Right kidney (tissue), 1 donor: ENCODE data around the gene LSAMP.

ENCODE experiments used
- DNase-seq: peaks from one replicate; pipeline ENCODE4 v3.0.0-alpha.2; 2016

The LSAMP gene

DNA sequence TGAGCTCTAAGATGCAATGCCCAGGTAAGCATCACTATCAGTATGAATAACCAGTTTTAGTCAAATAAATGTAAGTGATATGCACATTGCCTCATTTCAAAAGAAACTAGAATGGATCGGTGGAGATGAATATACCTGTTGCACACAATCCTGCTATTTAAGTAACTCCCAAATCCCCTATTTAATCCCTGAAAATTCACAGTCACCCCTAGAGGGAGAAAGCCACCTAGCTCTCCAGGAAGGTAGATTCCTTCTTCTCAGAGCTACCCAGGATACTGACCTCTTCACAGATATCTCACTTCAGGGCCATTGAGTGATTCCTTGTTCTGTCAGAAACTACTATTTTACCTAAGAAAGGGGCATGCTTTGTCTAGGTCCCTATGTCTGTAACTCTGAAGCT is 11.7 kb downstream of the LSAMP start:
- no peak for DNase-seq

DNA sequence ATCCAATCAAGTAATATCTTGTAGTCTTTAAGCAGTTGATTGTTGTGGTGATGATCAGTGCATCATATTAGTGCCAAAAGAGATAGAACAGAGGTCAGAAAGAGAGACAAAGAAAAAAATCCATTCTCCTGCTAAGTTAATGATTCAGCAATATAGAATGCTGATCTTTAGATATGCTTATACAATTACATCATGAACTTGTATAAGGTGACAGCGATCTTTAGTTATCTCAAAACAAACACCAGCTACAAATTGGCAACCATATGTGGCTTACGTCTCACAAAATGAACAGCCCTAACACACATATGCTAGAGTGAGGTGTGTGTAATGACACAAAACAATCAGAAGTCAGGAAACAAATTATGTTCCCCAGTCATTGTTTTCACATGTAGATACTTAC is 12.5 kb downstream of the LSAMP start:
- no peak for DNase-seq

DNA sequence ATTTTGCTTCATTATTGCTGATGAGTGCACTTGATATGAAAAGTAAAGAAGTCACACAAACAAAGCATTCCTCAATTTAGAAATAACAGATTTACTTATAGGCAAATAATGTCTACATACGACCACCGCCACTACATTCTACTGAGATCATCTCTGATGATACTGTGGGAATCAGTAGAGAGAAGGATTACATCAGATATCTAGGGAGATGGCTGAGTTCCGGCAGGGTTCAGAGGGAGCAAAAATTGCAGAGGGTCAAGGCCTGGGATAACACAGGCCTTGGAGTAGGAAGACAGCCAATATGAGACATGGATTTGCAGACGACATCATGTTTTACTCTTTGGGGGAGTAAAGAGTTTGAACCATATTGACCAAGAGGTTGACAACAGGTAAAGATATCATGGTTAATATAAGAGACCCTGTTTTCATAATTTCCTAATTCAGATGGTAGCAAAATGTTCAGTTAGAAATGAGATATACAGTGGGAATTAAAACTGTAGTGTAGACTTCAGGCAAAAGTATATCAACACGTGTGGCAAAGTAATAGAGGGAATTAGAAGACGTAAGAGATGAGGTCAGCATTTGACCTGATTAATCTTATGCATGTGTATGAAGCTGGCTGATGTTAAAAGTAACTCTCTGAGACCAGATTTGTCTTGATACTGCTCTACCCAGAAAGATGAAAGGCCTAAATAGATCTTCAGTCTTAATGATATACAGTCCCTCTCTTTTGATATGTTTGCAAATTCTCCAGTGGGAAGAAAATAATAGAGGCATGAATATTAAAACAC is 15.6 kb downstream of the LSAMP start:
- DNase-seq = no peak

DNA sequence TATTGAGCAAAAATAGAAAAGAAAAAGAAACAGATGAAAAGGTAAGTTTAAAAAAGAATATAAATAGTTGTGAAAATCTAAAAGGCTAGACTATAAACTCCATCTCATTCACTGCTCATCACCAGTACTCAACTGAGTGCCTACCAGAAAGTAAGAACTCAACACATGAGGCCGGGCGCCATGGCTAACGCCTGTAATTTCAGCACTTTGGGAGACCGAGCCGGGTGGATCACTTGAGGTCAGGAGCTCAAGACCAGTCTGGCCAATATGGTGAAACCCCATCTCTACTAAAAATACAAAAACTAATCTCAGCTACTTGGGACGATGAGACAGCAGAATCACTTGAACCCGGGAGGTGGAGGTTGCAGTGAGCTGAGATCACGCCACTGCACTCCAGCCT is 19.3 kb downstream of the LSAMP start:
- DNase-seq = no peak

DNA sequence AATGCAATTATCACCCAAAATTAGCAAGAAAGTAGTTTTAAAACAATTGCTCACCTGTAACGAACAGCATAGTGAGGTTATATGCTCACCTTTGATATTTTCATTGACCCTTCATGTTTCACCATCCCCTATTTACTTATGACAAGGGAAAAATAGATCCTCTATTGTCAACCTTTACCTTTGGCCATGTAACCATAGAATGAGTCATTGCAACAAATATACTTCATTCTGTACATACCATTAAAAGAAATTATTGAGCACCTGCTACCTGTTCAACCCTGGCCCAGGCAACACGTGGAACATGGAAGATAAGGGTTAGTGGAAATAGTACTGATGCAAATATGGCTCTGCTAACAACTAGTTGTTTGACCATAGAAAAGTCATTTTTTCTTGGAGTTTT is 20.2 kb downstream of the LSAMP start:
- DNase-seq = no peak

DNA sequence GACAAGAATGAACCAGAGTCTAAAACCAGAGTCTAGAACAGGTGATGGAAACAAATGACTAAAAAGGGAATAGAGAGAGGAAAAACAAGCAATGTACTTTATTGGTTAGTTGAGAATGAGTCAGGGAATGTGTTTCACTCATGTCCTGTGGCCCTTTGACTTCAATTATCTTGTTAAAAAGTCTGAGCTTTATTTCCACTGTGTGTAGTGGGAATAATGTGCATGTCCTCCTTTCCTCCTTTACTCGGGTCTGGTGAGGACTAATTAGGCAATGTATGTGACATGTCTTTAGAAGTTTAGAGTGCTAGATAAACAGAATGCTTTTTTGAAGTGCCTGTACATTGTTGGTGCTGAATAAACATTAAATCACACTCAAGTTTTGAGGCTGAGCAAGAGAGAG is 21.3 kb downstream of the LSAMP start:
- no peak for DNase-seq

DNA sequence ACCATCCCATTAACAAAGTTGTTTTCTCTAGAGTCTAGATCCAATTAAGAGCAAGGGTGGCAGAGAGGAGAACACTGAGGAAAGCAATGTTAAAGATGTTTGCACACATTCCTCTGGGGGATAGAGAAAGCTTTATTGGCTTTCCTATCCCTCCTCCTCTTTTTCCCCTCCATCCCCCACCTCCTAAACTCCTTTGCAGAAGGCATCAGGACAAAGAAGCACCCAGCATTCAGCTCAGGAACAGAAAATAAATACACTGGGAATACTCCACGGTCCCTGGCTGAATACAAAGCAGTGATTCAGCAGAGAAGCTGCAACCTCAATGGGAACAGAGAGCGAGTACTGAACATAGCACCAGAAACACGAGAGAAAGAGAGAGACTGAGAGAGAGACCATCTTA is 21.9 kb downstream of the LSAMP start:
- DNase-seq = no peak

DNA sequence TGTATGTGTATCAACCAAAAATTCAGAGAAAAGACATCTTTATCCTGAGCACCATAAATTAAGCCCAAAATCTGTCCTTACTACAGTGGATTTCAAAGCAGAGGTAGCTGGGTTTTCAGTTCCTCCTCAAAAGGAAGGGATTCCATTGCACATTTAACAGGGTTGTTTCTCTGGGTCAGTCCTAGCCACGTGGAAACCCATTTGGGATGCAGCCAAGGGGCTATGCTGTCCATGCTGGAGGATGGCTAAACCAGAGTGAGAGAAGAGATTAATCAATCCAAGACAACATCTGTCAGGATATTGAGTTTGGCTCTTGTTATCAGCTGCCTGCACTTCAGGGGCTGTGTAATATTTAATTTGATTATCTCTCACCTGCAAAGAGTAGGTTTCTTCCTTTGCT is 28.1 kb downstream of the LSAMP start:
- DNase-seq = no peak

DNA sequence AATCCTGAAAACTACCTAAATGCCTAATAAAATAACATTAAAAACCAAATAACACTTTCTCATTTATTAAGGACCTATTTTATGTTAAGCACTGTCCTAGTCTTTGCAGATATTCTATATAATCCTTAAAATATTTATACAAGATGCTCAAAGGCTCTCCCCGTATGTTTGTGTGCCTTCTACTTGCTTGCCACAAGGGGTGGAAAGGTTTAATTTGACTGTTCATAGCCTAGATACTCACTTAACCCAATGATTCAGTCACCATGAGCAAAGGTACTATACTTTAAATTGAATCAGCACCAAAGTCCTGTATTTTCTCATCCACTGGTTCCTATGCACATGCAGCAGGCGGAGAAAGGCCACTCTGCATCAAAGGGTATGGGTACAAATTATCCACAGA is 32.0 kb downstream of the LSAMP start:
- DNase-seq = no peak

DNA sequence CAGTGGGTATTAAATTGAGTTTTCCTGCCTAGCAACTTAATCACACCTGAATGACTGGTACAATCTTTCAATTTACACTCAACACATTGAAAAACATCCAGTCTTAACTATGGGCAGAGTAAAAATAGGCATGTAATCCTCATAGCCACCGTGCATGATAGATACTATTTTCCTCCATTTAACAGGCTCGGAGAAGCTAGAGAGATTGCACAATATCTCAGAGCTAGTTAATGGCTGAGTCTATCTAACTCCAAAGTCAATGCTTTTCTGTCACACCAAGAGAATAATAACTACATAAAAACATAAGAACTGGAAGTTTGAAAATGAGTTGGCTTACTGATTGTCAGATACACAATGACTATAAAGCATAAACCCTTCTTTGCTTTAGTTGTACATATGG is 36.8 kb downstream of the LSAMP start:
- DNase-seq = no peak

DNA sequence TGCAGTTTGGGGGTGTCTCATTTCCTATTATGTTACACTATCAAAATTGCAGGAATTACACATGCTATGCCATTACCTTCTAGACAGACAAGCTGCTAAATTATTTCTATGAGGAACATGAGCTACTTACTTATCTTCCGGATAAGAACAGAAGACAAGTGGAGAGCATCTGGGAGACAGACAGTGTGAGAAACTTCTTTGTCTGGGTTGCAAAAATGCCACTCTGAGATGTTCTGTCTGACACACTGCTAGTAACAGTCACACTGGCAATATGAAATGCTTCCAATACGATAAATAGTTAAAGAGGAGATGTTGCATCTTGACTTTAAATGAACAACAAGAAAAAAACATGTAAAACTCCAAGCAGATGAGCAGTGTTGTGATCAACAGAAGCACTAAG is 40.1 kb downstream of the LSAMP start:
- no peak for DNase-seq

DNA sequence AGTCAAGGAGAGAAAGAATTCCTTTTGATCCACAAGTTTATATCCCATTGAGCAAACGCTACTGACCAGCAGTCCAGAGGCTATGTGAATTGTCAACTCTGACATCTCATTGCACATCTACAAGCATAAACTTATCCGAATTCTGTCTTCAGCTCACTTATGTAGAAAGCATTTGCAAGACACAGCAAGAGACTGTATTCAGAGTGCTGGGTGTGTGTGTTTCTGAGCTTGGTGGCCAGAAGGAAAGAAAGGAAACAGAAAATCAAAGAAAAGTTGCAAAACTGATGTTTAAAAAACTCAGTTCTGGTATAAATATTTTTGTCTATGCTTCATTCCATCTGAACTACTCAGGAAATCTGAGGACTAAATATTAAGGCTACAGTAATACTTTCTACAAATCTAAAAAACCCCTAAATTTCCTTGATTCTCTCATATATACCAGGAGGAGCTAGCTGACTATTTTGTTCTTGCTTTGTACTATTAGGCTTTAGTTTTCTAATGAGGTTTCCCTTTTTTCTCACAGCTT is 45.5 kb downstream of the LSAMP start:
- DNase-seq = no peak

DNA sequence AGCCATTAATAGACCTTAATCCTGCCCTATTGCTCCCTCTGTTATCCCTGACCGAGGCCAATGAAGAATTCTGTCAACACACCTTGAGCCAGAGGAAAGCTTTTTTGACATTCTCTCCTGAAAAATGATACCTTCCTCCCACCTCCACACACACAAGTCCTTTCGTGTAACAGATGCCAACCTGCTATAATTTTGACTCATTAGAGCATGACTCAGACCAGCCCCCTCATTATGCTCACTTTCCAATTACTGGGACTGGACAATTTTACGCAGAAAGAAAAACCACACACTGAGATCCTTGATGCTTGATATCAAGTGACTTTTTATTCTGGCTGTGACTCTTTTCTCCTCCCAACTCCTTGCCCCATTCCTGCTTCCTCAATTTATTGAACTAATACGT is 50.9 kb downstream of the LSAMP start:
- no peak for DNase-seq

DNA sequence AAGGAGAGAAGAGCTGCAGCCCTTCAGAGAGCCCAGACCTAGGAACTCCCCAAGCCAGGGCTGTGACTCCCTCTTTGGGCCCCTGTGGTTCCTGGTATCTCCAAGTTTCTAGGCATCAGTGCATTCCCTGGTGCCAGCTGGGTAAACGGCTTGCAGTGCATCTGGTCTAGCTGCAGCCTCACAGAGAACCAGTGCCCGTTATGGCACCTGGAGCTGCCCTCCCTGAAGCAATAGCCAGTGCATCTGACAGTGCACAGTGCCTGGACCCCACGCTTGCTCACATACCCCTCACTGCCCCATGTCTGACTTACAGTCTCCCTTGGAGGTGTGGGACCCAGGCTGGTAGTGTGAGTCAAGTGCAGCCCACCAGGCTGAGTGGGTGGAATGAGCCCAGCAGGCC is 52.1 kb downstream of the LSAMP start:
- no peak for DNase-seq

DNA sequence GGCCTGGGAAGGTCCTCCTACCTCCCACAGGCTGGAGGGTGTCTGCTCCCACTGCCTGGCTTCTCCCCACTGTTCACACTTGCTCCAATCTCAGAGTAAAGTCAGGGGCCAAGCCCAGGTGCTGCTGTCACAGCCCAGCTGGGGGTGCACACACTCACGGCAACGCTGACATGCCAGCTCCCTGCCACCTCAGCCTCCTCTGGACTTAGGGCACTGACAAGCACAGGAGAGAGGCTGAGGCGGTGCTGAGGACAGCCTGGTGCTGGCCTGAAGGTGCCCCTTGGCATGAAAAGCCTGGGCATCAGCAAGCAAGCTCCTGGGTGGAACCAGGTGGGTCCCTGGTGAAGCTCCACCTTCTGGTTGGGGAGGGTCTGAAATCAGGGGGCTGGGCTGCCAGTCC is 53.0 kb downstream of the LSAMP start:
- no peak for DNase-seq

DNA sequence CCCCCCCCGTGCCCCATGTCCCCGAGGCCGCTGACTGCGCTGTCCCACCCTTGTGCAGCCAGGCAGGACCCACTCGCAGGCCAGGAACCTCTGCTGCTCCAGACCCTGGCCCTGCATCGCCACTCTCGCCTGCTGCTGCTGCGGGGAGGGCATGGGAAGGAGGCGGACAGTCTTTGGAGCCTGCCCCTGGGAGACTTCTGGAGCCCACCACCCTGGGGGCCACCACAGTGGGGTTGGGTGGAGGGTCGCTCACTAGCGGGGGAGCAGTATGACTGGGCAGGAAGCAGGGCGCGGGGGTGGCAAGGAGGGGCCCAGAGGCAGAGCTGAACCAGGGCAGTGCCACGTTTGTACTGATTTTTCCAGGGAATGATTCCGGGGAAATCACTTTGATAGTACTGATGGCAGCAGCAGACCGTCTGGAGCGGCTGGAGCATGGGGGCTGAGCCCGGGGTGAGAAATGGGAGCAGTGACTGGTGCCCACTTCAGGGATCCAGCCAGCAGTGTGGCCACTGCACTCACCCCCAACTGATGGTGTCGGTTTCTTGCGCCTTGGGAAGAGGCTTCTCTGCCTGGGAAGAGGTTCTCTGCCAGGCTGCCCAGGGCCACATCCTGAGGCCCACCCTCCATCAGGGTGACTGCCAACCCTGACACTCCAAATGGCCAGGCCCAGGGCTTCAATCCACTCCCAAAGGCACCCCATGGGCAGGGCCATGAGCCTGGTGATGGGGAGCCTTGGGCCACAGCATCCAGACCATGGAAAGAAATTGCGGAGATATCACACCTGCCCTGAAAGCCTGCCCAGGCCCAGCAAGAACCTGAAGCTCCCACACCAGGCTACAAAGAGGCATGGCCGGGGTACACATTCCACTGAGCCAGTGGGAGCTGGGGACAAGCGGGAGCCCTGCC is 53.7 kb downstream of the LSAMP start:
- DNase-seq = no peak

DNA sequence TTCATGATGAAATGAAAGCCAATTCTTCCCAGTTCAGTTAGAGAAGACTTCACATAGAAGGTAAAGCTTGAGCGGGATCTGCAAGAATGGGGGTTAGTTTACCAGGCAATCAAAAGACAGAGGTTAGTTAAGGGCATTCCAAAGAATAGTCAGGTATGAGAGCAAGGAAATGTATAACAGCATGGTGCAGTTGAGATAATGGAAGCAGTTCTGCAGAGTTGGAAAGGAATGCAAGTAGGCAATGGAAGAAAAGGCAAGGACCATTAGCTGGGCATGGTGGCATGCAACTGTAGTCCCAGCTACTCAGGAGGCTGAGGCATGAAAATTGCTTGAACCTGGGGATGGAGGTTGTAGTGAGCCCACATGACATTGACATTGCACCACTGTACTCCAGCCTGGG is 55.0 kb downstream of the LSAMP start:
- no peak for DNase-seq

DNA sequence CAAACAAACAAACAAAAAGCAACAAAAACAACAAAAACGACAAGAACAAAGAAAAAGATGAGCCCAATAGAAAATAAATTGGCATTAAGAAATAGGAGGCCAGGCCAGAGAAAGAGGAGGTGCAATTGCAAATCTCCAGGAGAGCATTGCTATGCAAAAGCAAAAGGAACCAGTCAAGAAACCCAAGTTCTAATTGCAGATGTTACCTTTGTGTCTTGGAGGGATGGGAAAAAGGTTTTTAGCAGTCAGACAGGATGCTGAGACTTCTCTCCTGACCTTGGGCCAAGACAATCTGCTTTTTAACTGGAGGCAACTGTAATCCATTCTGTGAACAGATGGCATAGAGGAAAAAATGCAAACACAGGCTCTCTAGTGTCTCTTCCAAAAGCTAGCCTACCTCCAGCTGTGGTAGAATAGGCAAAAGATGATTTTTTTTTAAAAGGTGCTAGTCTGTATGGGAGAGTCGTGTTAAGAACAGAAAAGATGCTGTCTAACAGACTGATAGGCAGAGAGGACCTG is 56.4 kb downstream of the LSAMP start:
- no peak for DNase-seq

DNA sequence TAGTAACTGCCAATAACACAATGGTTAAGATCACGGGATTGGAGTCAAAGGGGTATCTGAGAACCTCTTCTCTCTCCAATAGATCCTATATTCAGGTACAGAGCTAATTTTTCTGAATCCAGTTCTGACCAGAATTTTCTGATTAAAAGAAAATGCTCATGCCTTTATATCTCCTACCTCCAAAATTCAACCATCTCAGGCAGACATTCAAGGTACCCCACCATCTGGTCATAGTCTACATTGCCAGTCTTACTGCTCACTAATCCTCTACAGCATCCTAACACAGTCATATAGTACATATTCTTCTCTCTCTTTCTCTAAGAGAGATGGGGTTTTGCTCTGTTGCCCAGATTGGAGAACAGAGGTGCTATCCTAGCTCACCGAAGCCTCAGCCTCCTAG is 59.1 kb downstream of the LSAMP start:
- no peak for DNase-seq

DNA sequence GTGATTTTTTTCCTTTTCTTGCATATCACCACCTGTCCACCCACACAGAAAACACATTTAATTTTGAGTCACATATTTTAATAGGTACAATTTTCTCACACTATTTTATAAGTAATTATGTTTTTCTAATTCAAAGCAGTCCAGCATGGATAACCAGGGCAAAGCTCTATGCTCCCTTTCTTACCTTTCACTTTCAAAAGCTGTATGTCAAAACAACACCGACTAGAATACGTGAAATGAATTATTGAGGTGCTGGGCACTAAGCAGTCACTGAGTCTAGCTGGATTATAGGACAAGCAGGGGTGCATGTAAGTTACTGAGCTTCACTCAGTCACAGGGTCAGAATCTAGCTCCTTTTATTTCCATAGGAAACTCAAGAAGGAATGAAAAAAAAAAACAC is 60.6 kb downstream of the LSAMP start:
- DNase-seq = no peak

DNA sequence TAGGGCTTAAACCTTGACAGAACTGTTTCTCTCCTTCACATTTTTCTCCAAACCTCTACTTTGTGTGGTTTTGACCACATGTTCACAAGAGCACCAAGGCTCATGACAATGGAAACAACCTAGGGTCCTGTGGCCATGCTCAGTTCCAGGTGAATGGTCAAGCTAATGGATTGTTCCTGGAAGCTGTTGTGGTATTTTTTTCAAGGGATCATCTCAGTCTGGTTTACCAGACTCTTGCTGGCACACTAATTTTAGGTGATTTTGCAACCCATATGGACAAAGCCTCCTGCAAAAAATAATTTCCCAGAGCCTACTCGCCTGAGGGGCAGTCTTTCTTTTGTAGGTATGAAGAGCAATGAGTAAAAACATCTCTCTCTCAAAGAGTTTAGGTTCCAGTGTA is 67.2 kb downstream of the LSAMP start:
- DNase-seq = no peak

DNA sequence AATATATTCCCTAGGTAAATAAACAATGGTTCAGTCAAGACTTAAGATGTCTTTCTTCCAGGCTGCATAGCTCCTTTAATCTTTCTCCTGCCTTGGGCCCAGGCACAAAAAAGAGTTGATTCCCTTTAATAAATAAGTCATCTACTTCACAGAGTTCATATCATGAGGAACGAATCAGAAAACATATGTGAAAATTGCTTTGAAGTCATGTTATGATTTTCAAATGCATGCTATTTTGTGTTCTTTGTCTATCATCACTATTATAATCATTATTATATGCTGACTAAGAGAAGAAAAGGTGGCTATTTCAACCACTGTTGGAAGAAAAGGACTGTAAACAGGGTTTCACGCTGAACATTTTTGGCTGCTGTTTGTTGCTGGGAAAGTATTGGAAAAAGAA is 70.4 kb downstream of the LSAMP start:
- DNase-seq = no peak

DNA sequence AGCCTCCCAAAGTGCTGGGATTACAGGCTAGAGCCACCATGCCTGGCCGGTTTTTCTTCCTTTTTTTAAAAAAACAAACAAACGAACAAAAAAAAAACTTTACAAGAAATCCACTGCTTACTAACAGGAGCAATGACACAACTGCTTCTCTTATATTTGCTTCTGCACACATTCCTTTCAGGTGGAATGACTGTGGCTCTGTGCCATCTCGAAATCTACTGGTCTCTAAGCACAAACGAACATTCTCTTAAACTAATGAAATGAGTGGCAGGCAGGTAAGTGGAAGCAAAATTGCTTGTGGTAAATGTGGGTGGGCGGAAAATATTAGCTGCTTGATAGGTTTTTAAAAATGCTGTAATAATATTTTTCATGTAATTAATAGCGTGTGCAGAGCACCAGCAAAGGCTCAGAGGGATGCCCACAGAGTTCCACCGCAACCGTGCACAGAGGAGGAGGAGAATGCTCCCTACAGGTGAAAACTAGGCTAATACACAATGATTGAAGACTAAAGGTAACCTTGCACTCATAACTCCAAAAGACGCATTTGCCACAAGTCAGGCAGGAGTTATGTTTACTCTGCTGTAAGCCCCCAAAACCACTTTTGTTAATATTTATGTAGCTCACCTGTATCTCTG is 77.4 kb downstream of the LSAMP start:
- no peak for DNase-seq
